GM12892 (cell line): ENCODE measurements around the gene CNN3.

ENCODE experiments used
- POLR2AphosphoS5 ChIP-seq: IDR thresholded peaks from 2 replicates; pipeline ENCODE4 v1.6.1; 2011; ENCODE audit warnings: low read depth, low read length, control low read depth
- TAF1 ChIP-seq: IDR thresholded peaks from 2 replicates; pipeline ENCODE4 v1.6.1; 2011; ENCODE audit warnings: low read depth, mild to moderate bottlenecking, control low read depth, low read length, borderline replicate concordance

DNA sequence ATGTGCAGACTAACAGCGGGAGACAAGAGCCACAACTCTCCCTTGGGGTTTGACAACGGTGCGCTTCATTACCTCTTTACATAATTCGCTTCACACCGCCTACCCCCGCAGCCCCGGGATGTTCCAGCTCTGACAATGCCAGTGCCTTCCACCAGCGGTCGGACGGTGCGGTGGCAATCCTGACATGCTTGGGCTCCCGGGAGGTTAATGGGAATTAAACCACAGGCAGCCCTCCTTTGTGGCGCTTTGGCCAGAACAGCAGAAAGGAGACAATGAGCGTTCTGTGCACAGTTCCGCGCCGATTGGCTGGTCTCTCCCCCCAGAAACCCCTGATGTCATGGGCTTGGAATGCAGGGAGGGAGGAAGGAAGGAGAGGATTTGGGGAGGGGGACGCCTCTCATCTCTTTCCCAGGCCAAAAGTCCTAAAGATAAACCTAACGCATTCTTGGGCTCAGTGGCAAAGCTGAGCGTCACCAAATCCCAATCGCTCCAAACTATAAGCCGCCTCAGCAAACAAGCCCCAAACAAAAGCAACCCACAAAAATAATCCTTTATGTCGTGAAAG is 1.3 kb downstream of the CNN3 start:
- TF ChIP-seq POLR2AphosphoS5 (no peak), TAF1 (no peak)
